AG10803 (cell line): Measurements from ENCODE around the gene DENND1C.
A peak's percentile ranks its signal among the peaks of the same experiment; 100 is the strongest.

Source experiments
- DNase-seq: peaks from one replicate; pipeline ENCODE4 v3.0.0; 2010; ENCODE audit warnings: low read depth
- H3K4me3 ChIP-seq: 2 replicates; pipeline ENCODE4 v1.5.1; 2011; ENCODE audit warnings: mild to moderate bottlenecking, low read length, control low read depth
- CTCF ChIP-seq: conservative IDR thresholded peaks from 2 replicates; pipeline ENCODE4 v1.5.1; 2011; ENCODE audit warnings: mild to moderate bottlenecking, low read length, control low read depth, inconsistent platforms

Gene DENND1C

GRCh38 chr19:6458695-6459261 lies 22.8 kb downstream of the DENND1C start:
- no peak for DNase-seq
- TF ChIP-seq CTCF, result no peak
- H3K4me3 ChIP-seq, result peak overlapping the region; percentile 82

GRCh38 chr19:6457958-6458694 lies 23.5 kb downstream of the DENND1C start:
- no peak overlapping the region; the same call in 1 of the 2 replicates for H3K4me3 ChIP-seq
- no peak for DNase-seq
- no peak for TF ChIP-seq CTCF

GRCh38 chr19:6455924-6456323 lies 25.7 kb downstream of the DENND1C start:
- H3K4me3 ChIP-seq, result no peak overlapping the region
- no peak for DNase-seq
- no peak for TF ChIP-seq CTCF

- TF ChIP-seq CTCF, result no peak
- no peak for DNase-seq
- H3K4me3 ChIP-seq, result no peak overlapping the region
Measured at GRCh38 chr19:6453951-6454565, 27.5 kb downstream of the DENND1C start.

- H3K4me3 ChIP-seq, result no peak overlapping the region
- no peak for TF ChIP-seq CTCF
- no peak for DNase-seq
Measured at GRCh38 chr19:6452899-6453298, 28.7 kb downstream of the DENND1C start.

GRCh38 chr19:6452223-6452614 lies 29.4 kb downstream of the DENND1C start:
- no peak for TF ChIP-seq CTCF
- DNase-seq, result no peak
- no peak overlapping the region for H3K4me3 ChIP-seq

GRCh38 chr19:6451583-6452222 lies 29.9 kb downstream of the DENND1C start:
- TF ChIP-seq CTCF, result no peak
- DNase-seq, result no peak
- no peak overlapping the region for H3K4me3 ChIP-seq
